K562 (cell line): Measurements from ENCODE around the gene GOLPH3L. TPM values are rescaled to one million over a fixed set of nuclear protein-coding genes. Genes with fewer than 3 reads are reported as not detected.

ENCODE experiments used
- CHD2 ChIP-seq: IDR thresholded peaks from 2 replicates; pipeline ENCODE4 v1.6.1; 2011; ENCODE audit warnings: low read depth, low read length
- FOXA3 ChIP-seq, 2 experiments: fragments of 450-650 bp in 1 of 2; sonication (generic) in 1 of 2; formaldehyde crosslinking; IDR thresholded peaks in 1 of 2; conservative IDR thresholded peaks in 1 of 2; 2 replicates each; pipeline versions ENCODE4 v1.4.0 to v1.8.0; 2020 to 2022; ENCODE audit warnings: mild to moderate bottlenecking in 2 of 2, missing genetic modification reagents in 1 of 2
- MYC ChIP-seq, 2 experiments: fragments of 250-450 bp in 1 of 2; sonication (Bioruptor Pico) in 1 of 2; IDR thresholded peaks; 2 replicates each; pipeline versions ENCODE4 v1.5.1 to v1.6.1; 2012 to 2021; ENCODE audit warnings: low read depth in 2 of 2, borderline replicate concordance in 1 of 2, improper control_type of control experiment in 1 of 2, low read length in 1 of 2, mild to moderate bottlenecking in 1 of 2, moderate library complexity in 1 of 2
- NFXL1 ChIP-seq: fragments of 450-650 bp; formaldehyde crosslinking; IDR thresholded peaks from 2 replicates; pipeline ENCODE4 v1.4.0; 2021; ENCODE audit warnings: mild to moderate bottlenecking
- NR2C2 ChIP-seq, 2 experiments: fragments of 200-800 bp in 1 of 2; sonication (Bioruptor generic) in 1 of 2; sonication (generic) in 1 of 2; formaldehyde crosslinking in 1 of 2; IDR thresholded peaks; 2 replicates each; pipeline versions ENCODE4 v1.6.1 to v1.8.0; 2016 to 2022; ENCODE audit warnings: mild to moderate bottlenecking in 1 of 2, missing compliant biosample characterization in 1 of 2, missing genetic modification characterization in 1 of 2, missing genetic modification reagents in 1 of 2
- PML ChIP-seq: IDR thresholded peaks from 2 replicates; pipeline ENCODE4 v1.6.1; 2012; ENCODE audit warnings: low read length, inconsistent platforms
- REST ChIP-seq, 2 experiments: fragments of 450-650 bp; formaldehyde crosslinking in 1 of 2; IDR thresholded peaks; 2 replicates each; pipeline versions ENCODE4 v1.4.0 to v1.6.1; 2014 to 2020; ENCODE audit warnings: mild to moderate bottlenecking in 2 of 2, borderline replicate concordance in 1 of 2, low read depth in 1 of 2
- TCF15 ChIP-seq: fragments of 250-450 bp; sonication (Bioruptor Pico); IDR thresholded peaks from 2 replicates; pipeline ENCODE4 v1.8.0; 2022; ENCODE audit warnings: moderate library complexity, mild to moderate bottlenecking, inconsistent platforms
- U2AF2 ChIP-seq: fragments of 200-400 bp; formaldehyde crosslinking; optimal IDR thresholded peaks from 2 replicates; pipeline ENCODE3; 2017; ENCODE audit warnings: low read depth, mild to moderate bottlenecking, low read length
- ZFP30 ChIP-seq: fragments of 250-450 bp; sonication (Bioruptor Pico); IDR thresholded peaks from 2 replicates; pipeline ENCODE4 v1.8.0; 2022; ENCODE audit warnings: moderate library complexity, mild to moderate bottlenecking, inconsistent platforms, borderline replicate concordance
- ZNF140 ChIP-seq: fragments of 250-450 bp; sonication (Bioruptor Pico); IDR thresholded peaks from 2 replicates; pipeline ENCODE4 v1.8.0; 2021; ENCODE audit warnings: moderate library complexity, mild to moderate bottlenecking, inconsistent platforms
- ZNF449 ChIP-seq: fragments of 250-450 bp; sonication (Bioruptor Pico); IDR thresholded peaks from 2 replicates; pipeline ENCODE4 v1.8.0; 2022; ENCODE audit warnings: moderate library complexity, mild to moderate bottlenecking, inconsistent platforms
- ZNF79 ChIP-seq: fragments of 250-450 bp; sonication (Bioruptor Pico); IDR thresholded peaks from 2 replicates; pipeline ENCODE4 v1.4.0; 2020; ENCODE audit warnings: low read depth, mild to moderate bottlenecking, moderate library complexity
- polyA plus RNA-seq, 8 experiments: library from polyadenylated mRNA; depleted of rRNA in 4 of 8; stranded (reverse) in 5 of 8; unstranded in 3 of 8; fragments of >200 nt; fragmentation: Nextera tagmentation in 2 of 8; fragmentation: Illumina TruSeq in 1 of 8; extraction: Ambion mirVana in 2 of 8; extraction: Trizol in 1 of 8; gene quantifications; 2 replicates each; pipeline versions ENCODE4 v1.2.1 to v1.2.3, GENCODE V29; 2011 to 2014; ENCODE audit warnings: inconsistent platforms in 1 of 8, missing spikeins in 1 of 8
- total RNA-seq, 7 experiments: library from RNA; depleted of rRNA in 6 of 7; stranded (reverse); fragments of >200 nt in 6 of 7; fragmentation: Illumina TruSeq in 2 of 7; extraction: Trizol in 2 of 7; gene quantifications; 2 replicates each; pipeline versions ENCODE4 v1.2.1 to v1.2.3, GENCODE V29; 2011 to 2021; ENCODE audit warnings: low replicate concordance in 1 of 7

GOLPH3L gene
- total and polyA plus RNA-seq, 9 of the 15 experiments (the other 6 are each of a cell fraction or from before 2014, with no cell fraction given) = 8.1 to 42.1 (median 21.6) TPM

GRCh38 chr1:150619576-150620509, 77.1 kb downstream of the GOLPH3L start (continued):
- TF ChIP-seq CHD2 (no peak), PML (peak; percentile 90), REST (IDR thresholded peaks at IDR 0.05; ENCODE audit: borderline replicate concordance) (peak; percentile 61; the same call in 1 of the 2 replicates), REST (CRISPR knock-in tag; IDR thresholded peaks at IDR 0.05; ENCODE audit: low read depth) (no peak), U2AF2 (no peak), ZFP30 (CRISPR knock-in tag) (no peak), ZNF79 (CRISPR knock-in tag) (no peak), ZNF449 (CRISPR knock-in tag) (0 out of 2 replicates have a peak, but pooled peaks have one; percentile 55), MYC (IDR thresholded peaks at IDR 0.05; ENCODE audit: low read depth, low read length) (peak; percentile 13; the same call in 1 of the 2 replicates), MYC (CRISPR knock-in tag; IDR thresholded peaks at IDR 0.05; ENCODE audit: borderline replicate concordance, low read depth) (no peak), ZNF140 (CRISPR knock-in tag) (no peak), NFXL1 (no peak), TCF15 (no peak), FOXA3 (CRISPR knock-in tag; conservative IDR thresholded peaks at IDR 0.05 in 1 of 2, IDR thresholded peaks at IDR 0.05 in 1 of 2) (no peak; a peak in 1 of 4 replicates), NR2C2 (CRISPR knock-in tag; IDR thresholded peaks at IDR 0.05) (no peak), NR2C2 (tag; IDR thresholded peaks at IDR 0.05) (peak; percentile 56)
